ENCODE results near the gene TRIM47. TPM values are rescaled to one million over a fixed set of nuclear protein-coding genes. Genes with fewer than 3 reads are reported as not detected.

TRIM47 gene
- total RNA-seq, 1 experiment from 2014 or later = 6.9 TPM

DNA sequence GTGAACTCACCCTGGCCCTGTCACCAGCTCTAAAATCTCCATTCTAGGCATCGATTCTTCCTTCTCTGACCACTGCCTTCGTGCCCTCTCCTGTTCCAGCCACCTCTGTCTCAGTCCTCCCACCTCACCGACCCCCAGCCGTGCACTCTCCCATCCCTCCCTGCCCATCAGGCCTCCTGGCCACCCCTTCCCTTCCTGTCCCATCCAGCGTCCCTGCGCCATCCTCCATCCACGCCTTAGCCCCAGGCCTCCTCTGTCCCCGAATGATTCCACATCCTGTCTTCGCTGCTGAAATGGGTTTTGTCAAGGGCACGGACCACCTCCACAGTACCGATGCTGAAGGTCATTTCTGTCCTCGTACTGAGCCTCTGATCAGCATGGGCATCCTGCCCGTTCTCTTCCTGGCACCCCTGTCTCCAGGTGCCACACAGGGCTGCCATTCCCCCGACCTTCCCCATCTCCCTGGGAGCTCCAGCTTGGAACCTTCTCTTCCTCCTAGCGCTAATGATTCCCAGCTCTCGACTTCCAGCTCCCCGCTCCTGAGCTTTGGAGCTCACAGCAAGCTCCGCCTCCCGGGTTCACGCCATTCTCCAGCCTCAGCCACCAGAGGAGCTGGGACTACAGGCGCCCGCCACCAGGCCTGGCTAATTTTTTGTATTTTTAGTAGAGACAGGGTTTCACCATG lies 15.8 kb upstream of the TRIM47 start:
- H3K4me1 Mint-ChIP-seq = peaks cover 25 to 28% of the 10 kb centered on the region in 2 experiments
- no peak overlapping the region for H2BK120ac ChIP-seq (ENCODE audit: low read depth, low read length, poor library complexity, severe bottlenecking)
- no peak overlapping the region for H2BK15ac ChIP-seq (ENCODE audit: low read depth, low read length)
- no peak overlapping the region for H3K27ac ChIP-seq (ENCODE audit: insufficient read length, low read depth, low read length)
- no peak overlapping the region for H2BK5ac ChIP-seq (ENCODE audit: insufficient read length, low read length)
- no peak overlapping the region for H3T11ph ChIP-seq (ENCODE audit: low read length)
- H3K9me3 ChIP-seq (ENCODE audit: control insufficient read depth, low read depth, low read length) = no peaks in the 10 kb centered on the region
- no peak overlapping the region for H3K9ac ChIP-seq (ENCODE audit: extremely low read depth, insufficient read length, low read length)
- H3K4me2 ChIP-seq (ENCODE audit: insufficient read depth, insufficient read length, low read length) = no peak overlapping the region
- no CpG with 5 or more reads among the region's 22 CpGs for whole genome bisulfite sequencing (ENCODE audit: extremely low coverage, insufficient read length, low lambda C conversion rate)
- no peaks in the 10 kb centered on the region for H3K27me3 ChIP-seq (ENCODE audit: insufficient read depth, low read length)
- H3K4me1 ChIP-seq (ENCODE audit: insufficient read depth, low read length) = no peaks in the 10 kb centered on the region; the same call in 1 of the 2 replicates
- no peaks in the 10 kb centered on the region for H3K79me2 ChIP-seq (ENCODE audit: insufficient read depth, low read length)
- peaks cover 14 to 41% (median 31%) of the 10 kb centered on the region in 3 experiments for H3K36me3 Mint-ChIP-seq (ENCODE audit: insufficient read depth in 1 of 3, low read depth in 3 of 3)
- no peaks in the 10 kb centered on the region for H3K9me3 Mint-ChIP-seq
- H3K56ac ChIP-seq (ENCODE audit: insufficient read length, low read depth, low read length) = no peak overlapping the region
- H2BK12ac ChIP-seq (ENCODE audit: insufficient read length, low read depth, low read length) = no peak overlapping the region
- peak overlapping the region in 1 of 2 experiments; percentile 33; a peak in 2 of 5 replicates for H3K4me3 Mint-ChIP-seq
- no peaks in the 10 kb centered on the region for H3K79me1 ChIP-seq (ENCODE audit: insufficient read depth, low read depth, low read length, poor library complexity, severe bottlenecking)
- no peak overlapping the region for H2AFZ ChIP-seq (ENCODE audit: low read length)
- H4K20me1 ChIP-seq (ENCODE audit: control insufficient read depth, insufficient read depth, insufficient read length) = no peaks in the 10 kb centered on the region
- no peak overlapping the region for H2AK5ac ChIP-seq (ENCODE audit: insufficient read length, low read length)
- H3K27me3 Mint-ChIP-seq (ENCODE audit: low read depth) = no peaks in the 10 kb centered on the region; the same call in 1 of the 2 replicates
- no peak overlapping the region for H3K4ac ChIP-seq (ENCODE audit: low read depth, low read length)
- peak; percentile 75 for DNase-seq
- no peak overlapping the region for H4K5ac ChIP-seq (ENCODE audit: insufficient read length, low read depth, low read length)
- no peak overlapping the region for H4K8ac ChIP-seq (replicated peaks; ENCODE audit: insufficient read length, low read depth, low read length)
- H4K91ac ChIP-seq (ENCODE audit: insufficient read length, low read depth, low read length) = no peak overlapping the region
- H3K27ac Mint-ChIP-seq = peak overlapping the region; percentile 24 to 79 (median 71); a peak in 5 of 7 replicates
- H3K23me2 ChIP-seq (ENCODE audit: insufficient read length, low read depth, low read length, poor library complexity, severe bottlenecking) = peaks cover 8% of the 10 kb centered on the region
- H3K18ac ChIP-seq (ENCODE audit: insufficient read length, low read depth, low read length) = no peak overlapping the region
- no peak overlapping the region for H2BK20ac ChIP-seq (ENCODE audit: low read depth, low read length, poor library complexity, severe bottlenecking)
- no peak overlapping the region for H3K14ac ChIP-seq (ENCODE audit: insufficient read depth, low read length)
- no peak overlapping the region for H3K23ac ChIP-seq (ENCODE audit: insufficient read length, low read depth, low read length)
- no peak for TF ChIP-seq CTCF (conservative IDR thresholded peaks at IDR 0.05)

Data from H9 (cell line).